ENCODE results near the gene LATS2. TPM values are rescaled to one million over a fixed set of nuclear protein-coding genes. Genes with fewer than 3 reads are reported as not detected.

The LATS2 gene
- total RNA-seq, 3 donors from 2014 or later (not counting 1 experiment from before 2014, with no cell fraction given), result 28.8 to 34.8 (median 29.0) TPM

DNA sequence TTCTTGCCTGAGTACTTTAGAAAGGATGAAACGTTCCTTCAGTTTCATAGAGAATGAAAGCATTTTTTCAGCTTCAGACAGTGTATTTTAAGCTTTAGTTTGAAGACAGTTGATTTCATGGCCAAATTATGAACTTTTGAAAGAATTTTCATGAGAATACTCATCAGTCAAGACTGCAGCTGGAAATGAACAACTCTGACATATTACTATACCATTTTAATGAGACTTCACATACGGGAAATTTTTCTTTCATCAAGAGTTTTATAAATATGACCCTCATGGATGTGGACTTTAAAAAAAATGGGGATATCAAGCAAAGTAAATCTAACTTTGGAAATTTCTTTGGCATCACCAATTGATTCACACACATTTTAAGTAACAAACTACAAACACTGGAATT is 6.4 kb downstream of the LATS2 start:
- WGBS (ENCODE audit: insufficient coverage), result 88% methylated on average over 1 of the region's 2 CpGs
- Histone ChIP-seq H3K9me3 (ENCODE audit: control insufficient read depth, insufficient read depth, low read length) (no peaks in the 10 kb centered on the region), H3K36me3 (ENCODE audit: control insufficient read depth, insufficient read depth, low read length) (no peaks in the 10 kb centered on the region), H3K4me1 (ENCODE audit: control insufficient read depth, insufficient read depth, low read length) (peaks cover 27% of the 10 kb centered on the region), H3K27ac (ENCODE audit: low read length) (no peak overlapping the region), H3K27me3 (ENCODE audit: control insufficient read depth, insufficient read depth, low read length) (no peaks in the 10 kb centered on the region), H3K4me3 (ENCODE audit: low read length) (no peak overlapping the region)
- Mint-ChIP-seq H3K27ac (no peak overlapping the region), H3K4me3 (no peak overlapping the region), H3K36me3 (no peaks in the 10 kb centered on the region), H3K4me1 (peaks cover 44 to 47% of the 10 kb centered on the region in 2 donors), H3K9me3 (no peaks in the 10 kb centered on the region), H3K27me3 (ENCODE audit: low read depth in 2 of 2) (no peaks in the 10 kb centered on the region)
- no peak for ATAC-seq
- intact Hi-C loops (cut with micrococcal nuclease), result no loop called here
- TF ChIP-seq, protein P1, sequence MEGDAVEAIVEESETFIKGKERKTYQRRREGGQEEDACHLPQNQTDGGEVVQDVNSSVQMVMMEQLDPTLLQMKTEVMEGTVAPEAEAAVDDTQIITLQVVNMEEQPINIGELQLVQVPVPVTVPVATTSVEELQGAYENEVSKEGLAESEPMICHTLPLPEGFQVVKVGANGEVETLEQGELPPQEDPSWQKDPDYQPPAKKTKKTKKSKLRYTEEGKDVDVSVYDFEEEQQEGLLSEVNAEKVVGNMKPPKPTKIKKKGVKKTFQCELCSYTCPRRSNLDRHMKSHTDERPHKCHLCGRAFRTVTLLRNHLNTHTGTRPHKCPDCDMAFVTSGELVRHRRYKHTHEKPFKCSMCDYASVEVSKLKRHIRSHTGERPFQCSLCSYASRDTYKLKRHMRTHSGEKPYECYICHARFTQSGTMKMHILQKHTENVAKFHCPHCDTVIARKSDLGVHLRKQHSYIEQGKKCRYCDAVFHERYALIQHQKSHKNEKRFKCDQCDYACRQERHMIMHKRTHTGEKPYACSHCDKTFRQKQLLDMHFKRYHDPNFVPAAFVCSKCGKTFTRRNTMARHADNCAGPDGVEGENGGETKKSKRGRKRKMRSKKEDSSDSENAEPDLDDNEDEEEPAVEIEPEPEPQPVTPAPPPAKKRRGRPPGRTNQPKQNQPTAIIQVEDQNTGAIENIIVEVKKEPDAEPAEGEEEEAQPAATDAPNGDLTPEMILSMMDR (IDR thresholded peaks at IDR 0.05), result no peak
- no peak for DNase-seq

DNA sequence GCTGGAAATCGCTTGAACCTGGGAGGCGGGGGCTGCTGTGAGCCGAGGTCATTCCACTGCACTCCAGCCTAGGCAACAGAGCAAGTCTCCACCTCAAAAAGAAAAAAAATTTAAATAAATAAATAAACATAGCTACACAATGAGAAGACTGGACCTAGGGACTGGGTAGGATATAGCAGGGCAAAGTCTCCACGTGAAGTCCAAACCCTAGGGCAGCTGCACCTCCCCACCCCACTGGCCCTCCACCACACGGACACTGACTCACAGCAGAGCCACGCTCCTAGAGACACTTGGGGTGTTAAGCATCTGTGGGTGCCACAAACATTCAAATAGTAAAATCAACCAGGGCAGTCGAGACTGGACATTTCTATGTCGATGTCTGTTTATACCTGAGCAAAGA is 7.1 kb downstream of the LATS2 start:
- no peak overlapping the region for H3K27ac ChIP-seq (ENCODE audit: low read length)
- no peak overlapping the region for H3K27ac Mint-ChIP-seq
- WGBS (ENCODE audit: insufficient coverage), result 90% methylated on average over 8 of the region's 8 CpGs

DNA sequence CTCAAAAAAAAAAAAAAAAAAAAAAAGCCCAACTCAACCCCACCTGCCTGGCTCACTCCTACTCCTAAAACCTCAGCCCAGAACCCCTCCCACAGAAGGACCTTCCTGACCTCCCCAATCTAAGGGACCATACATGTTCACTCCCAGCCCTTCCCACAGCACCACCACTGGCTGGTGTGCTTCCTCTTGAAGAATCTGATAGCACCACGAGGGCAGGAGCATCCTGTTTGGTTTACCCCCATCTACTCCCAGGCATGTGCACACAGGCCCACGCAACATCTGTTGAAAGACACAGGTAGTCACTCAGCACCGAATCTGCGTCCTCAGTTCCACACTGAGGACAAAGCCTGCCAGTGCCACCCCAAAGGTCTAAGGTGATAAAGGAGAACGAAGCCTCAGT is 8.2 kb downstream of the LATS2 start:
- ATAC-seq (peak in 1 of 3 donors; percentile 32), DNase-seq (no peak)
- intact Hi-C loops (cut with micrococcal nuclease), result no loop called here
- Histone ChIP-seq H3K36me3 (ENCODE audit: control insufficient read depth, insufficient read depth, low read length) (no peaks in the 10 kb centered on the region), H3K27ac (ENCODE audit: low read length) (no peak overlapping the region), H3K27me3 (ENCODE audit: control insufficient read depth, insufficient read depth, low read length) (no peaks in the 10 kb centered on the region), H3K9me3 (ENCODE audit: control insufficient read depth, insufficient read depth, low read length) (no peaks in the 10 kb centered on the region), H3K4me1 (ENCODE audit: control insufficient read depth, insufficient read depth, low read length) (peaks cover 18% of the 10 kb centered on the region), H3K4me3 (ENCODE audit: low read length) (no peak overlapping the region)
- peak overlapping the region; percentile 24 to 47 for H3K27ac Mint-ChIP-seq
- no peaks in the 10 kb centered on the region for H3K9me3 Mint-ChIP-seq
- peaks cover 56 to 60% of the 10 kb centered on the region in 2 donors for H3K4me1 Mint-ChIP-seq
- H3K36me3 Mint-ChIP-seq, result no peaks in the 10 kb centered on the region
- 47% methylated on average over 5 of the region's 5 CpGs for WGBS (ENCODE audit: insufficient coverage)
- TF ChIP-seq, protein P1 (IDR thresholded peaks at IDR 0.05), result no peak
- H3K4me3 Mint-ChIP-seq, result peak overlapping the region; percentile 18
- no peaks in the 10 kb centered on the region for H3K27me3 Mint-ChIP-seq (ENCODE audit: low read depth in 2 of 2)

More for the DNA sequence above, 7.1 kb downstream of the LATS2 start:
- no peak overlapping the region for H3K4me3 Mint-ChIP-seq
- H3K9me3 ChIP-seq (ENCODE audit: control insufficient read depth, insufficient read depth, low read length), result no peaks in the 10 kb centered on the region
- no peaks in the 10 kb centered on the region for H3K27me3 ChIP-seq (ENCODE audit: control insufficient read depth, insufficient read depth, low read length)
- H3K4me1 Mint-ChIP-seq, result peaks cover 50 to 54% of the 10 kb centered on the region in 2 donors
- no peaks in the 10 kb centered on the region for H3K27me3 Mint-ChIP-seq (ENCODE audit: low read depth in 2 of 2)
- H3K4me1 ChIP-seq (ENCODE audit: control insufficient read depth, insufficient read depth, low read length), result peaks cover 21% of the 10 kb centered on the region
- no peak for ATAC-seq
- intact Hi-C loops (cut with micrococcal nuclease), result no loop called here
- H3K36me3 Mint-ChIP-seq, result no peaks in the 10 kb centered on the region
- H3K9me3 Mint-ChIP-seq, result no peaks in the 10 kb centered on the region
- DNase-seq, result no peak
- H3K36me3 ChIP-seq (ENCODE audit: control insufficient read depth, insufficient read depth, low read length), result no peaks in the 10 kb centered on the region
- TF ChIP-seq, protein P1 (IDR thresholded peaks at IDR 0.05), result no peak
- no peak overlapping the region for H3K4me3 ChIP-seq (ENCODE audit: low read length)

DNA sequence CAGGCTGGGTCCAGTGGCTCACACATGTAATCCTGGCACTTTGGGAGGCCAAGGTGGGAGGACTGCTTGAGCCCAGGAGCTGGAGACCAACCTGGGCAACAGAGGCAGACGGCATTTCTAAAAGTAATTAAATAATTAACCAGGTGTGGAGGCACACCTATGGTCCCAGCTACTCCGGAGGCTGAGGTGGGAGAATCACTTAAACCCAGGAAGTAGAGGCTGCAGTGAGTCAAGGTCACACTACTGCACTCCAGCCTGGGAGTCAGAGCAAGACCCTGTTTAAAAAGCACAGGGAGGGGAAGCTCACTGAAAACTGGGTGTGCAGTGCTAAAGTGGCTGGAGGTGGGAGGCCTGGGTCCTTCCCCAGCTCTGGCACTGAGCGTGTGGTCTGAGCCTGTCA is 9.7 kb downstream of the LATS2 start:
- Mint-ChIP-seq H3K36me3 (no peaks in the 10 kb centered on the region), H3K9me3 (no peaks in the 10 kb centered on the region), H3K4me3 (peak overlapping the region; percentile 38), H3K4me1 (peaks cover 58 to 60% of the 10 kb centered on the region in 2 donors), H3K27me3 (ENCODE audit: low read depth in 2 of 2) (no peaks in the 10 kb centered on the region), H3K27ac (peak overlapping the region in 1 of 2 donors; percentile 33)
- 98% methylated on average over 3 of the region's 3 CpGs for WGBS (ENCODE audit: insufficient coverage)
- H3K36me3 ChIP-seq (ENCODE audit: control insufficient read depth, insufficient read depth, low read length), result no peaks in the 10 kb centered on the region
- H3K9me3 ChIP-seq (ENCODE audit: control insufficient read depth, insufficient read depth, low read length), result no peaks in the 10 kb centered on the region
- intact Hi-C loops (cut with micrococcal nuclease), result no loop called here
- no peak overlapping the region for H3K4me3 ChIP-seq (ENCODE audit: low read length)
- TF ChIP-seq, protein P1 (IDR thresholded peaks at IDR 0.05), result no peak
- ATAC-seq (no peak), DNase-seq (no peak)
- H3K27me3 ChIP-seq (ENCODE audit: control insufficient read depth, insufficient read depth, low read length), result no peaks in the 10 kb centered on the region
- no peak overlapping the region for H3K27ac ChIP-seq (ENCODE audit: low read length)
- H3K4me1 ChIP-seq (ENCODE audit: control insufficient read depth, insufficient read depth, low read length), result peaks cover 18% of the 10 kb centered on the region
